Caco-2 (cell line): ENCODE data around the gene SCP2. TPM values are rescaled to one million over a fixed set of nuclear protein-coding genes. Genes with fewer than 3 reads are reported as not detected.

Source experiments
- BruUV-seq: library from RNA; stranded (reverse); fragments of 400-500 nt; replicated peaks from 2 replicates; lab custom pipeline; 2021; lab: Mats Ljungman, UMichigan
- CTCF ChIA-PET: fragments of 300-600 bp; sonication (Branson Sonifier 250); formaldehyde crosslinking; loops from one replicate; lab custom pipeline; 2022; ENCODE audit warnings: antibody characterized with exemption; lab: Charles Lee
- POLR2A ChIA-PET: fragments of 300-600 bp; sonication (Branson Sonifier 250); formaldehyde crosslinking; loops from one replicate; lab custom pipeline; 2022; ENCODE audit warnings: antibody characterized with exemption; lab: Charles Lee
- DNase-seq, 2 experiments: peaks; one replicate each; pipeline versions ENCODE4 v3.0.0 to v3.0.0-alpha.2; 2020 to 2022
- H3K27me3 ChIP-seq: replicated peaks from 2 replicates; pipeline ENCODE4 v1.6.0; 2011; ENCODE audit warnings: low read length; ENCODE audit not compliant: control insufficient read depth, insufficient read depth
- H3K36me3 ChIP-seq: 2 replicates; pipeline ENCODE4 v1.5.1; 2011; ENCODE audit warnings: low read length; ENCODE audit not compliant: control insufficient read depth, insufficient read depth
- H3K4me1 ChIP-seq: fragments of 250-450 bp; sonication (Bioruptor Pico); 2 replicates; pipeline ENCODE4 v1.5.1; 2020; ENCODE audit warnings: mild to moderate bottlenecking
- H3K4me3 ChIP-seq: 2 replicates; pipeline ENCODE4 v1.5.1; 2011; ENCODE audit warnings: low read depth, mild to moderate bottlenecking, control low read depth, low read length
- H3K9me3 ChIP-seq: fragments of 250-450 bp; sonication (Bioruptor Pico); 2 replicates; pipeline ENCODE4 v1.5.1; 2020; ENCODE audit warnings: mild to moderate bottlenecking, moderate library complexity
- H3K27ac Mint-ChIP-seq: one replicate; pipeline ENCODE4 v1.8.0; 2022; ENCODE audit warnings: mixed read lengths; ENCODE audit not compliant: unreplicated experiment
- H3K27me3 Mint-ChIP-seq: one replicate; pipeline ENCODE4 v1.8.0; 2022; ENCODE audit warnings: mixed read lengths; ENCODE audit not compliant: insufficient read depth, unreplicated experiment
- H3K36me3 Mint-ChIP-seq: one replicate; pipeline ENCODE4 v1.8.0; 2022; ENCODE audit warnings: mild to moderate bottlenecking, mixed read lengths; ENCODE audit not compliant: insufficient read depth, unreplicated experiment
- H3K4me1 Mint-ChIP-seq: one replicate; pipeline ENCODE4 v1.8.0; 2022; ENCODE audit warnings: low read depth, mixed read lengths; ENCODE audit not compliant: unreplicated experiment
- H3K4me3 Mint-ChIP-seq: one replicate; pipeline ENCODE4 v1.8.0; 2022; ENCODE audit warnings: mild to moderate bottlenecking, moderate library complexity, mixed read lengths; ENCODE audit not compliant: unreplicated experiment
- H3K9me3 Mint-ChIP-seq: one replicate; pipeline ENCODE4 v1.8.0; 2022; ENCODE audit warnings: mixed read lengths; ENCODE audit not compliant: unreplicated experiment
- intact Hi-C: fragments of 100-400 bp; cut with micrococcal nuclease; formaldehyde crosslinking; loops from one replicate; pipeline ENCODE4 v1.10.0; 2022; ENCODE audit not compliant: unreplicated experiment
- total RNA-seq: library from RNA; stranded (reverse); gene quantifications from 2 replicates; pipeline ENCODE4 v1.2.3, GENCODE V29; 2022
- TF ChIP-seq, protein P1 (sequence below), 2 experiments: fragments of 200-600 bp in 1 of 2; IDR thresholded peaks; 1 replicate in 1 of 2; 2 replicates in 1 of 2; pipeline versions ENCODE4 v1.5.1 to v1.8.0; 2011 to 2022; ENCODE audit warnings: antibody characterized with exemption in 1 of 2, control low read depth in 1 of 2, inconsistent platforms in 1 of 2, low read depth in 1 of 2, low read length in 1 of 2, mild to moderate bottlenecking in 1 of 2, moderate library complexity in 1 of 2; ENCODE audit not compliant: insufficient read depth in 1 of 2, severe bottlenecking in 1 of 2, unreplicated experiment in 1 of 2

Gene SCP2
- total RNA-seq, 1 experiment from 2014 or later = 67.0 TPM

DNA sequence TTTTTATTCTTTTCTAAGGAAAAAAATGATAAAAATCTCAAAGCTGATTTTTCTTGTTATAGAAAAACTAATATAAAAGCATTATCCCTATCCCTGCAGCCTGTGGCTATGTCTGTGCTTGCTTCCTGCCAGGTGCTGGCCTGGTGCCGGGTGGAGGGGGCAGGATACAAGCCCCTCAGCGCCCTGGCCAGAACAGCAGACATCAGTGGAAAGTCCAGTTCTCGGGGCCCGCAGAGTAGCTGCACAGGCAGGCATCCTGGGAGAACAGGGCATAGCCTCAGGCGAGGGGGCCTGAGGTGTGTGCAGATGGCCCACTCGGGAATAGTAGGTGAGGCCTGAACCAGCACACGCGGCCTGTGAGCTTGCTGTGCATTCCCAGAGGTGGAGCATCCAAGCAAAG, 158.3 kb downstream of the SCP2 start:
- no peaks in the 10 kb centered on the region for H3K27me3 Mint-ChIP-seq
- no peaks in the 10 kb centered on the region for H3K9me3 ChIP-seq
- H3K9me3 Mint-ChIP-seq = no peaks in the 10 kb centered on the region
- intact Hi-C loops = no loop called here
- H3K36me3 ChIP-seq = no peaks in the 10 kb centered on the region
- no TSS peak for BruUV-seq
- H3K4me1 ChIP-seq = peaks cover 16% of the 10 kb centered on the region
- no peak for DNase-seq
- no peak overlapping the region for H3K4me3 ChIP-seq
- H3K4me3 Mint-ChIP-seq = no peak overlapping the region
- CTCF ChIA-PET = no interaction called here
- TF ChIP-seq, protein P1, sequence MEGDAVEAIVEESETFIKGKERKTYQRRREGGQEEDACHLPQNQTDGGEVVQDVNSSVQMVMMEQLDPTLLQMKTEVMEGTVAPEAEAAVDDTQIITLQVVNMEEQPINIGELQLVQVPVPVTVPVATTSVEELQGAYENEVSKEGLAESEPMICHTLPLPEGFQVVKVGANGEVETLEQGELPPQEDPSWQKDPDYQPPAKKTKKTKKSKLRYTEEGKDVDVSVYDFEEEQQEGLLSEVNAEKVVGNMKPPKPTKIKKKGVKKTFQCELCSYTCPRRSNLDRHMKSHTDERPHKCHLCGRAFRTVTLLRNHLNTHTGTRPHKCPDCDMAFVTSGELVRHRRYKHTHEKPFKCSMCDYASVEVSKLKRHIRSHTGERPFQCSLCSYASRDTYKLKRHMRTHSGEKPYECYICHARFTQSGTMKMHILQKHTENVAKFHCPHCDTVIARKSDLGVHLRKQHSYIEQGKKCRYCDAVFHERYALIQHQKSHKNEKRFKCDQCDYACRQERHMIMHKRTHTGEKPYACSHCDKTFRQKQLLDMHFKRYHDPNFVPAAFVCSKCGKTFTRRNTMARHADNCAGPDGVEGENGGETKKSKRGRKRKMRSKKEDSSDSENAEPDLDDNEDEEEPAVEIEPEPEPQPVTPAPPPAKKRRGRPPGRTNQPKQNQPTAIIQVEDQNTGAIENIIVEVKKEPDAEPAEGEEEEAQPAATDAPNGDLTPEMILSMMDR (IDR thresholded peaks at IDR 0.05; ENCODE audit: insufficient read depth in 1 of 2, low read depth in 1 of 2, low read length in 1 of 2, severe bottlenecking in 1 of 2, unreplicated experiment in 1 of 2) = no peak
- H3K36me3 Mint-ChIP-seq = peaks cover 4% of the 10 kb centered on the region
- POLR2A ChIA-PET = no interaction called here
- H3K4me1 Mint-ChIP-seq = no peaks in the 10 kb centered on the region
- H3K27ac Mint-ChIP-seq = no peak overlapping the region
- no peaks in the 10 kb centered on the region for H3K27me3 ChIP-seq

DNA sequence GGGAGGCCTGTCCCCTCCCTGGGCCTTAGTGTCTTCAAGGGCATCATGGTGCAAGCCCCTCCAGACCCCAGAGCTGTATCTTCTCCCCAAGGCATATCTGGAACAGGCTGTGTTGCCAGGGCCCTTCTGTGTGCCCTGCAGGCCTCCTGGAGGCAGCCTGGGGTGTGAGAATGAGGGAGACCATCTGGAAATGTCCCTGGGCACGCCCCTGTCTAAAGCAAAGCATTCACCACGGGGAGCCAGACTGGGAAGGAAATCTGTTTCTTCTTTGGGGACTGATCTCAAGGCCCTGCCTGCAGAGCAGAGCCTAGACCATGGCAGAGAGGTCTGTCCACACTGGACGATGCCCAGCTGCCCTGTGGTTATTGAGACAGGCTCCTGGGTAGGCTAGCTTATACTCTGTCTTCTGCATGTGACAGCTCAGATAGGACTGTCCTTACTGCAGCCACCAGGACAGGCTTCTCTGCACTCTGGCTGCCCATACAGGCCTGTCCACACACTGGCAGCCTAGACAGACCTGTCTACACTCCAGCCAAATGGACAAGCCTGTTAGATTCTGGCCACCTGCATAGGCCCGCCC, 159.5 kb downstream of the SCP2 start:
- ChIA-PET CTCF (interaction anchor here (0.7 kb wide), 1 partner anchor 85 kb away, joined by 3 read pairs; no protein-coding TSS in a partner anchor), POLR2A (interaction anchor here (0.6 kb wide), 1 partner anchor 140 kb away, joined by 7 read pairs; no protein-coding TSS in a partner anchor)
- Histone ChIP-seq H3K36me3 (no peaks in the 10 kb centered on the region), H3K27me3 (no peaks in the 10 kb centered on the region), H3K4me3 (no peak overlapping the region), H3K9me3 (no peaks in the 10 kb centered on the region), H3K4me1 (peaks cover 20% of the 10 kb centered on the region)
- intact Hi-C loops = no loop called here
- TF ChIP-seq, protein P1 (IDR thresholded peaks at IDR 0.05; ENCODE audit: insufficient read depth in 1 of 2, low read depth in 1 of 2, low read length in 1 of 2, severe bottlenecking in 1 of 2, unreplicated experiment in 1 of 2) = no peak
- H3K36me3 Mint-ChIP-seq = peaks cover 4% of the 10 kb centered on the region
- DNase-seq = no peak
- no peak overlapping the region for H3K27ac Mint-ChIP-seq
- H3K4me1 Mint-ChIP-seq = no peaks in the 10 kb centered on the region
- BruUV-seq = no TSS peak
- no peak overlapping the region for H3K4me3 Mint-ChIP-seq
- H3K27me3 Mint-ChIP-seq = no peaks in the 10 kb centered on the region
- no peaks in the 10 kb centered on the region for H3K9me3 Mint-ChIP-seq

DNA sequence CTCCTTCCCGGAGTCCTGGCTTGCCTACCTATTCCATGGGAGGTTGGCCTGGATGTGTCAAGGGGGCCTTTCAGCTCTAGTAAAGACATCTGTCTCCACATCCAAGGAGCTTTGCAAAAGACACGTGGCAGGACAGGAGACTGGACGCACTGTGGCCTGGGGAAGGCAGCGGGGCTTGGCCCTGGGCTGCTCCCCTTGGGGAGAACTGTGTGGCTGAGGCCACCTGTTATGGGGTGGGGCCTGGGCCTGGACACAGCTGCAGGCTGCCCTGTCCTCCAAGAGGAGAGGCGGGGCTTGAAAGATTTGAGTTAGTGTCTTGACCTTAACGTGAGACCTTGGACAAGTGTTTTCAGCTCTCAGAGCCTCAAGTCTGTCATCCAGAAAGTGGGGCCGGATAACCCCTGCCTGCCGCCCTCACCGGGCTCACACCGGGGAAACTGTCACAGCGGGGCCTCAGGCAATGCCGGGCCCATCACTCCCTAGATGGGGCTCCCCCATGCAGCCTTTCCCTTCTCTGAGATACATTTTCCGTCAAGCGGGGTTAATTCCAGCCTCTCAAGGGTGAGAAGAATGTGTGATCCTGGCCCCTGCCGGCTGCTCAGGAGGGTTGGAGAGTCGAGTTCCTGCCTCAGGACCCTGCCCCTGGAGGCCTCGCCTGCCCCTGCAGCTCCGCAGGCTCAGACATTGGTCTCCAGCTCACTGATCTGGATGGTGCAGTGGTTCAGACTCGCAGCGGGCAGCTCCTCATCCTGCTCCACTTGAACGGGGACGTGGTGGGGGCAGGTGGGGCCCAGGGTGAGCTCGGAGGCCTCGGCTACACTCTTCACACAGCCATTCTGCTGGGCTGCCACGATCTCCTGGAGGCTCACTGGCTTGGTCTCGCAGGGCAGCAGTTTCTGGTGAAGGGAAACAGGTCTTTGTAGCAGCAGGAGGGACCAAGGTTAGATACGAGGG, 160.5 kb downstream of the SCP2 start:
- H3K4me1 ChIP-seq = peaks cover 20% of the 10 kb centered on the region
- Mint-ChIP-seq H3K27me3 (no peaks in the 10 kb centered on the region), H3K9me3 (no peaks in the 10 kb centered on the region), H3K27ac (no peak overlapping the region), H3K36me3 (no peaks in the 10 kb centered on the region), H3K4me3 (no peak overlapping the region), H3K4me1 (no peaks in the 10 kb centered on the region)
- no peak overlapping the region for H3K4me3 ChIP-seq
- intact Hi-C loops = no loop called here
- no peaks in the 10 kb centered on the region for H3K27me3 ChIP-seq
- ChIA-PET POLR2A (no interaction called here), CTCF (no interaction called here)
- H3K36me3 ChIP-seq = no peaks in the 10 kb centered on the region
- no TSS peak for BruUV-seq
- H3K9me3 ChIP-seq = no peaks in the 10 kb centered on the region
- no peak for DNase-seq
- TF ChIP-seq, protein P1 (IDR thresholded peaks at IDR 0.05; ENCODE audit: insufficient read depth in 1 of 2, low read depth in 1 of 2, low read length in 1 of 2, severe bottlenecking in 1 of 2, unreplicated experiment in 1 of 2) = no peak
